Measurements from ENCODE around the gene FAM209B. TPM values are rescaled to one million over a fixed set of nuclear protein-coding genes. Genes with fewer than 3 reads are reported as not detected.
A peak's percentile ranks its signal among the peaks of the same experiment; 100 is the strongest.

FAM209B gene
- total RNA-seq, 4 donors from 2014 or later = not detected

- H3K9me3 ChIP-seq = no peaks in the 10 kb centered on the region
- WGBS, 2 donors = 80 to 84% methylated on average over 9 of the region's 9 CpGs
Measured at GRCh38 chr20:56504373-56505005, 28.6 kb upstream of the FAM209B start.

GRCh38 chr20:56506103-56506502 is 26.9 kb upstream of the FAM209B start:
- no peaks in the 10 kb centered on the region for H3K27me3 ChIP-seq
- DNase-seq (ENCODE audit: low spot score in 2 of 2) = no peak
- no peaks in the 10 kb centered on the region for H3K4me1 ChIP-seq
- H3K9me3 ChIP-seq = no peaks in the 10 kb centered on the region
- no peak overlapping the region for H3K27ac ChIP-seq
- H3K4me3 ChIP-seq = no peak overlapping the region
- H3K36me3 ChIP-seq = peaks cover 0 to 21% (median 0%) of the 10 kb centered on the region in 3 donors
- TF ChIP-seq CTCF (IDR thresholded peaks at IDR 0.05) = no peak
- TF ChIP-seq EP300 (IDR thresholded peaks at IDR 0.05) = no peak
- no peak for TF ChIP-seq POLR2A (IDR thresholded peaks at IDR 0.05)
- WGBS, 2 donors = 60 to 66% methylated on average over 3 of the region's 3 CpGs

More at GRCh38 chr20:56504373-56505005, 28.6 kb upstream of the FAM209B start:
- no peaks in the 10 kb centered on the region for H3K4me1 ChIP-seq
- no peak overlapping the region for H3K27ac ChIP-seq
- TF ChIP-seq POLR2A (IDR thresholded peaks at IDR 0.05) (no peak), CTCF (IDR thresholded peaks at IDR 0.05) (peak in 1 of 5 experiments; percentile 6)
- peaks cover 0 to 30% (median 0%) of the 10 kb centered on the region in 3 donors for H3K36me3 ChIP-seq
- H3K4me3 ChIP-seq = no peak overlapping the region
- H3K27me3 ChIP-seq = no peaks in the 10 kb centered on the region
- DNase-seq (ENCODE audit: low spot score in 2 of 2) = no peak

GRCh38 chr20:56511926-56512325 is 21.1 kb upstream of the FAM209B start:
- TF ChIP-seq EP300 (IDR thresholded peaks at IDR 0.05) = no peak
- peaks cover 0 to 56% (median 8%) of the 10 kb centered on the region in 3 donors for H3K36me3 ChIP-seq
- no peak for DNase-seq (ENCODE audit: low spot score in 2 of 2)
- no peak overlapping the region for H3K27ac ChIP-seq
- no peaks in the 10 kb centered on the region for H3K27me3 ChIP-seq
- H3K9me3 ChIP-seq = no peaks in the 10 kb centered on the region
- 92% methylated on average over 10 of the region's 10 CpGs for WGBS, 2 donors
- H3K4me1 ChIP-seq = peaks cover 0 to 4% (median 0%) of the 10 kb centered on the region in 4 donors
- H3K4me3 ChIP-seq = no peak overlapping the region

- no peaks in the 10 kb centered on the region for H3K27me3 ChIP-seq
- no peak overlapping the region for H3K4me3 ChIP-seq
- H3K9me3 ChIP-seq = peaks cover 0 to 2% (median 0%) of the 10 kb centered on the region in 4 donors
- peaks cover 0 to 4% (median 0%) of the 10 kb centered on the region in 4 donors for H3K4me1 ChIP-seq
- no peak overlapping the region for H3K27ac ChIP-seq
- TF ChIP-seq CTCF (IDR thresholded peaks at IDR 0.05) = no peak
- TF ChIP-seq EP300 (IDR thresholded peaks at IDR 0.05) = no peak
- no peak for TF ChIP-seq POLR2A (IDR thresholded peaks at IDR 0.05)
- DNase-seq (ENCODE audit: low spot score in 2 of 2) = no peak
- H3K36me3 ChIP-seq = peaks cover 0 to 64% (median 22%) of the 10 kb centered on the region in 3 donors
- WGBS, 2 donors = 68 to 78% methylated on average over 22 of the region's 22 CpGs
Measured at GRCh38 chr20:56513161-56514150, 19.6 kb upstream of the FAM209B start.

GRCh38 chr20:56516631-56517030 is 16.4 kb upstream of the FAM209B start:
- no peaks in the 10 kb centered on the region for H3K27me3 ChIP-seq
- peaks cover 0 to 4% (median 0%) of the 10 kb centered on the region in 4 donors for H3K4me1 ChIP-seq
- no peak for DNase-seq (ENCODE audit: low spot score in 2 of 2)
- TF ChIP-seq EP300 (IDR thresholded peaks at IDR 0.05) (no peak), POLR2A (IDR thresholded peaks at IDR 0.05) (no peak), CTCF (IDR thresholded peaks at IDR 0.05) (no peak)
- 63 to 75% methylated on average over 5 of the region's 5 CpGs for WGBS, 2 donors
- H3K9me3 ChIP-seq = peaks cover 0 to 24% (median 6%) of the 10 kb centered on the region in 4 donors
- no peak overlapping the region for H3K4me3 ChIP-seq
- peaks cover 5 to 90% (median 39%) of the 10 kb centered on the region in 3 donors for H3K36me3 ChIP-seq
- no peak overlapping the region for H3K27ac ChIP-seq

Measured in tibial nerve (tissue), 4 donors.